Spleen (tissue), 11 donors: Measurements from ENCODE around the gene TECPR1. TPM values are rescaled to one million over a fixed set of nuclear protein-coding genes. Genes with fewer than 3 reads are reported as not detected.

Experiments
- DNase-seq: peaks from one replicate; pipeline ENCODE4 v3.0.0-alpha.2; 2020
- H3K27ac ChIP-seq, 8 donors: fragments of 200-600 bp; sonication (generic) in 7 of 8; 1 replicate in 4 of 8; 2 replicates in 4 of 8; pipeline versions ENCODE4 v1.5.0 to v1.8.0; 2016 to 2021; ENCODE audit warnings: inconsistent platforms in 4 of 8, mild to moderate bottlenecking in 4 of 8, moderate library complexity in 1 of 8
- H3K27me3 ChIP-seq, 7 donors: fragments of 200-600 bp; sonication (generic) in 6 of 7; replicated peaks in 1 of 7; 1 replicate in 4 of 7; 2 replicates in 3 of 7; pipeline versions ENCODE4 v1.5.0 to v1.8.0; 2016 to 2021; ENCODE audit warnings: inconsistent platforms in 3 of 7, mild to moderate bottlenecking in 1 of 7
- H3K36me3 ChIP-seq, 6 donors: fragments of 200-600 bp; sonication (generic) in 5 of 6; 1 replicate in 4 of 6; 2 replicates in 2 of 6; pipeline versions ENCODE4 v1.5.0 to v1.8.0; 2016 to 2021; ENCODE audit warnings: inconsistent platforms in 2 of 6
- H3K4me1 ChIP-seq, 6 donors: fragments of 200-600 bp; sonication (generic) in 5 of 6; 1 replicate in 3 of 6; 2 replicates in 3 of 6; pipeline versions ENCODE4 v1.5.0 to v1.8.0; 2016 to 2021; ENCODE audit warnings: inconsistent platforms in 3 of 6
- H3K4me3 ChIP-seq, 8 donors: fragments of 200-600 bp; sonication (generic) in 7 of 8; 1 replicate in 4 of 8; 2 replicates in 4 of 8; pipeline versions ENCODE4 v1.5.0 to v1.8.0; 2016 to 2021; ENCODE audit warnings: inconsistent platforms in 4 of 8, mild to moderate bottlenecking in 4 of 8, moderate library complexity in 2 of 8
- H3K9me3 ChIP-seq, 8 donors: fragments of 200-600 bp; sonication (generic) in 7 of 8; 1 replicate in 4 of 8; 2 replicates in 4 of 8; pipeline versions ENCODE4 v1.5.0 to v1.8.0; 2016 to 2021; ENCODE audit warnings: inconsistent platforms in 4 of 8
- POLR2A ChIP-seq, 3 donors: fragments of 450-650 bp; IDR thresholded peaks; one replicate each; pipeline ENCODE4 v1.5.1; 2017; ENCODE audit warnings: antibody characterized with exemption in 3 of 3, mild to moderate bottlenecking in 1 of 3
- POLR2AphosphoS5 ChIP-seq, 3 donors: sonication (generic); formaldehyde crosslinking; IDR thresholded peaks; one replicate each; pipeline ENCODE4 v1.5.1; 2017; ENCODE audit warnings: antibody characterized with exemption in 3 of 3
- WGBS, 5 donors: extraction: QIAGEN DNeasy Blood & Tissue Kit in 3 of 5; methylation state at CpG; one replicate each; pipeline versions ENCODE4 v1.1.5 to v1.1.7; 2013 to 2018; 5-methylcytosine and 5-hydroxymethylcytosine counted together
- intact Hi-C: fragments of 100-400 bp; cut with DNase I; formaldehyde crosslinking; loops from one replicate; pipeline ENCODE4 v1.15.0; 2023; ENCODE audit warnings: low total_unique reads
- polyA plus RNA-seq, 3 donors: library from polyadenylated mRNA; stranded (reverse); fragments of 200-250 nt; gene quantifications; one replicate each; pipeline ENCODE4 v1.2.1, GENCODE V29; 2013
- total RNA-seq, 7 donors: library from RNA; depleted of rRNA in 3 of 7; stranded (reverse); fragments of >200 nt in 3 of 7; fragmentation: NEBNext Ultra II Directional in 4 of 7; extraction: Animal tissue kit (Norgen Biotek cat#: 25700) in 4 of 7; gene quantifications; one replicate each; pipeline versions ENCODE4 v1.1.0 to v1.2.1, GENCODE V29; 2016 to 2021
- TF ChIP-seq, protein P1 (sequence below), 11 experiments: fragments of 200-600 bp in 7 of 11; fragments of 450-650 bp in 4 of 11; sonication (generic) in 4 of 11; IDR thresholded peaks in 8 of 11; conservative IDR thresholded peaks in 3 of 11; 1 replicate in 7 of 11; 2 replicates in 4 of 11; pipeline versions ENCODE4 v1.4.0 to v1.8.0; 2016 to 2021; ENCODE audit warnings: antibody characterized with exemption in 11 of 11, inconsistent platforms in 4 of 11, mild to moderate bottlenecking in 1 of 11
- donor health status: healthy with polysubstance abuse.
- donor health status: DM: no; HTN: no; CAD: no; lungs with moderate emphysema.
- donor health status: DM: no; HTN: no; CAD: no.
- donor health status: Bipolar disorder and iron deficiency.
- donor health status: healthy.
- donor health status: DM: no; HTN: no; CAD: no.
- donor health status: DM: yes; HTN: yes; CAD: no.

TECPR1 gene
- total and polyA plus RNA-seq, 10 donors = 8.4 to 86.4 (median 40.1) TPM

DNA sequence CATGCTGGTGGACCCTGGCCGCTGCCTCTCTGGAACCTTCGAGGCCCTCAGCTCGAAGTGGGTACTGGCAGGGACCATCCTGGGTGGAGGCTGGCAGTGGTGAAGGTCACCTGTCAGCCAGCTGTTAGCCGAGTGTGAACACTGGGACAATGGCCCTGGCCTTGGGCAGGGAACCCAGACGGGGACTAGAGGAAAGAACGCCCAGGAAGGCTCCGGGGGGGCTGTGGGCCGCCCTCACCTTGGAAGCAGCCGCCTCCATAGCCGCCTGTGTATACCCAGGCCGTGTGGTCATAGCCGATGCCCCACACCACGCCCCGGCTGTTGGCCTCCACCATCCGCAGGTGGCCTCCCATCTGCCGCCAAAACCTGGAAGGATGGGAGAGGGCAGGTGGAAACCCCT is 23.2 kb downstream of the TECPR1 start:
- intact Hi-C loops = no loop called here
- no peak for DNase-seq

GRCh38 chr7:98227939-98228338 is 24.1 kb downstream of the TECPR1 start:
- intact Hi-C loops = no loop called here
- no peak for TF ChIP-seq POLR2A (IDR thresholded peaks at IDR 0.05)
- TF ChIP-seq, protein P1, sequence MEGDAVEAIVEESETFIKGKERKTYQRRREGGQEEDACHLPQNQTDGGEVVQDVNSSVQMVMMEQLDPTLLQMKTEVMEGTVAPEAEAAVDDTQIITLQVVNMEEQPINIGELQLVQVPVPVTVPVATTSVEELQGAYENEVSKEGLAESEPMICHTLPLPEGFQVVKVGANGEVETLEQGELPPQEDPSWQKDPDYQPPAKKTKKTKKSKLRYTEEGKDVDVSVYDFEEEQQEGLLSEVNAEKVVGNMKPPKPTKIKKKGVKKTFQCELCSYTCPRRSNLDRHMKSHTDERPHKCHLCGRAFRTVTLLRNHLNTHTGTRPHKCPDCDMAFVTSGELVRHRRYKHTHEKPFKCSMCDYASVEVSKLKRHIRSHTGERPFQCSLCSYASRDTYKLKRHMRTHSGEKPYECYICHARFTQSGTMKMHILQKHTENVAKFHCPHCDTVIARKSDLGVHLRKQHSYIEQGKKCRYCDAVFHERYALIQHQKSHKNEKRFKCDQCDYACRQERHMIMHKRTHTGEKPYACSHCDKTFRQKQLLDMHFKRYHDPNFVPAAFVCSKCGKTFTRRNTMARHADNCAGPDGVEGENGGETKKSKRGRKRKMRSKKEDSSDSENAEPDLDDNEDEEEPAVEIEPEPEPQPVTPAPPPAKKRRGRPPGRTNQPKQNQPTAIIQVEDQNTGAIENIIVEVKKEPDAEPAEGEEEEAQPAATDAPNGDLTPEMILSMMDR (IDR thresholded peaks at IDR 0.05 in 8 of 11, conservative IDR thresholded peaks at IDR 0.05 in 3 of 11) = no peak
- TF ChIP-seq POLR2AphosphoS5 (IDR thresholded peaks at IDR 0.05) = peak in 1 of 3 donors; percentile 16
- no peak overlapping the region for H3K27ac ChIP-seq
- no peaks in the 10 kb centered on the region for H3K27me3 ChIP-seq
- no peak overlapping the region for H3K4me3 ChIP-seq
- peaks cover 0 to 11% (median 0%) of the 10 kb centered on the region in 6 donors for H3K4me1 ChIP-seq
- H3K9me3 ChIP-seq = no peaks in the 10 kb centered on the region
- WGBS, 5 donors = 94 to 97% (median 95%) methylated on average over 10 to 18 of the region's 18 CpGs
- peaks cover 0 to 100% (median 71%) of the 10 kb centered on the region in 6 donors for H3K36me3 ChIP-seq
- no peak for DNase-seq

More for the DNA sequence above, 23.2 kb downstream of the TECPR1 start:
- peak in 1 of 3 donors; percentile 36 for TF ChIP-seq POLR2AphosphoS5 (IDR thresholded peaks at IDR 0.05)
- no peak for TF ChIP-seq POLR2A (IDR thresholded peaks at IDR 0.05)
- TF ChIP-seq, protein P1 (IDR thresholded peaks at IDR 0.05 in 8 of 11, conservative IDR thresholded peaks at IDR 0.05 in 3 of 11) = no peak
- Histone ChIP-seq H3K9me3 (no peaks in the 10 kb centered on the region), H3K4me1 (peaks cover 0 to 11% (median 0%) of the 10 kb centered on the region in 6 donors), H3K27me3 (no peaks in the 10 kb centered on the region), H3K4me3 (no peak overlapping the region), H3K36me3 (peaks cover 0 to 100% (median 74%) of the 10 kb centered on the region in 6 donors), H3K27ac (peak overlapping the region in 2 of 8 donors; percentile 27 to 28)
- WGBS, 5 donors = 75 to 95% (median 84%) methylated on average over 11 to 16 of the region's 16 CpGs

DNA sequence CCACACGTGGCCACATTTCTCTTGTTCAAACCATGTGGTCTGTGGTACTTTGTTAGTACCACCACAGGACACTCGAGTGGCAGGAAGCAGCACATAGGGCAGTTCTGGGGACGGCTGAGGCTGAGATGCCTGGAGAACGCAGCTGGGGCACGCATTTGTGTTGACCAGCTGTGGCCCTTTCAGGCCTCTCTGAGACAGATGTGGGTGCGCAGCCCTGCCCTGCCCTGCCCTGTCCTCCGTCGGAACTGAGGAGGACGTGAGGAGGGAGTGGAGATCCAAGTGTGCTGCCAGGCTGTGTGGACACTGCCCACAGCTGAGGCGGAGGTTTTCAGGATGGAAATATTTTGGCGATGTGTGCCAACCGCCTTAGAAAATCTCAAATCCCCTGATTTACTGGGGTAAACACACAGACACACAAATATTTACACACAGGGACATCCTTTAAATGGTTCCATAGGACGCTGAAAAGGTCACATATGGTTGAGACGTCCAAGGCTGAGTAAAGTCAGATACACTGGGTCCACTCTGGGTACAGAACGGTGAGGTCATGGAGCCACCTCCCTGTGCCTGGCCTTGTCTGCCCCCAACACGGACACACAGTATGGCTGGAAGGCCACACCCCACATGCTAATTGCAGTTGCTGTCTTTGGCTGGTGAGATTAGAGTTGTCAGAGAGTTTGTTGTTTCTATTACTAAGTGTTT is 26.0 kb downstream of the TECPR1 start:
- Histone ChIP-seq H3K4me1 (peaks cover 0 to 11% (median 0%) of the 10 kb centered on the region in 6 donors), H3K9me3 (no peaks in the 10 kb centered on the region), H3K4me3 (no peak overlapping the region), H3K27me3 (no peaks in the 10 kb centered on the region), H3K36me3 (peaks cover 0 to 100% (median 76%) of the 10 kb centered on the region in 6 donors), H3K27ac (no peak overlapping the region)
- peak; percentile 64 for DNase-seq
- intact Hi-C loops = no loop called here
- TF ChIP-seq, protein P1 (IDR thresholded peaks at IDR 0.05 in 8 of 11, conservative IDR thresholded peaks at IDR 0.05 in 3 of 11) = no peak
- TF ChIP-seq POLR2A (IDR thresholded peaks at IDR 0.05) (no peak), POLR2AphosphoS5 (IDR thresholded peaks at IDR 0.05) (peak in 1 of 3 donors; percentile 38)
- WGBS, 5 donors = 82 to 92% (median 89%) methylated on average over 10 to 16 of the region's 16 CpGs

DNA sequence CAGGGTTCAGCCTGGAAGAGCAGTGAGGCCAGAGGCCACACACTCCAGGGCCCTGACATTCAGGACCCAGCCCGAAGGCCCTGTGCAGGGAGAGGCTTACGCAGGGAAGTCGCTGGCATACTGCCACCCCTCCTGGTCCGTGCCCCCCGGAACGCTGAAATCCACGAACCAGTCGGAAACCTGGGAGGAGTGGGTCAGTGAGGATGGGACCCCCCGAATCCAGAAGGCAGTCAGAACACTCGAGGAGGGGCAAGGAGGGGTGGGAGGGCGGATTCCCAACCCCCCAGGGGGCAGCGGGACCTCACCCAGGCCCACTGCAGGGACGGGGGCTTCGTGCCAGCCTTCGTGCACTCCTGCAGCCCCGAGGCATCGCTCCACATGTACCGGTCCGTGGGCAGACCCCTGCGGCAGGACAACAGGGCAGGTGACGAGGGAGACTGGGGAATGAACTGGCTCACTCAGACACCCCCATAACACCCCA is 27.3 kb downstream of the TECPR1 start:
- 93 to 97% (median 95%) methylated on average over 10 to 21 of the region's 21 CpGs for WGBS, 5 donors
- H3K27me3 ChIP-seq = no peaks in the 10 kb centered on the region
- H3K9me3 ChIP-seq = no peaks in the 10 kb centered on the region
- peaks cover 0 to 11% (median 0%) of the 10 kb centered on the region in 6 donors for H3K4me1 ChIP-seq
- no peak for DNase-seq
- peaks cover 0 to 100% (median 69%) of the 10 kb centered on the region in 6 donors for H3K36me3 ChIP-seq
- H3K4me3 ChIP-seq = no peak overlapping the region
- TF ChIP-seq POLR2A (IDR thresholded peaks at IDR 0.05) (no peak), POLR2AphosphoS5 (IDR thresholded peaks at IDR 0.05) (no peak)
- TF ChIP-seq, protein P1 (IDR thresholded peaks at IDR 0.05 in 8 of 11, conservative IDR thresholded peaks at IDR 0.05 in 3 of 11) = no peak
- intact Hi-C loops = no loop called here
- H3K27ac ChIP-seq = no peak overlapping the region
